HCT116 (cell line): ENCODE data around the gene P2RX7. TPM values are rescaled to one million over a fixed set of nuclear protein-coding genes. Genes with fewer than 3 reads are reported as not detected.

Experiments used
- ATAC-seq: fragments of 200-7000 bp; cut with Tn5 transposase; 2 replicates; pipeline ENCODE4 v1.9.1; 2020; ENCODE audit warnings: mild to moderate bottlenecking, moderate library complexity
- BruUV-seq: library from RNA; stranded (reverse); fragments of 400-500 nt; replicated peaks from 2 replicates; lab custom pipeline; 2021; lab: Mats Ljungman, UMichigan
- CTCF ChIA-PET: fragments of 300-600 bp; sonication (Branson Sonifier 250); formaldehyde crosslinking; loops from one replicate; lab custom pipeline; 2021; ENCODE audit warnings: antibody characterized with exemption; lab: Charles Lee
- POLR2A ChIA-PET: fragments of 300-600, 350-600 bp; sonication (Branson Sonifier 250); formaldehyde crosslinking; loops from one replicate; lab custom pipeline; 2021; ENCODE audit warnings: antibody characterized with exemption; lab: Charles Lee
- RAD21 ChIA-PET, 2 experiments: fragments of 300-600 bp; sonication (Branson Sonifier 250); formaldehyde crosslinking; loops; one replicate each; lab custom pipeline; 2023; ENCODE audit warnings: low total read pairs in 2 of 2; ENCODE audit not compliant: uncharacterized antibody in 2 of 2, unreplicated experiment in 2 of 2, low non-redundant PET in 1 of 2; lab: Charles Lee
- DNase-seq: peaks from one replicate; pipeline ENCODE4 v3.0.0-alpha.2; 2010; ENCODE audit warnings: low read depth, low spot score
- H2AFZ ChIP-seq: fragments of 200-600 bp; shearing (Covaris generic), sonication (generic); 2 replicates; pipeline ENCODE4 v1.6.1; 2017; ENCODE audit warnings: low read depth, mixed run types, mixed read lengths, antibody characterized with exemption, low read length; ENCODE audit not compliant: poor library complexity, severe bottlenecking
- H3K27ac ChIP-seq: 2 replicates; pipeline ENCODE4 v1.5.1; 2012; ENCODE audit warnings: low read depth, low read length
- H3K27me3 ChIP-seq: fragments of 200-600 bp; sonication (generic); 2 replicates; pipeline ENCODE4 v1.6.1; 2016; ENCODE audit warnings: mixed run types, low read length, mixed read lengths; ENCODE audit not compliant: insufficient read depth
- H3K36me3 ChIP-seq, 2 experiments: fragments of 200-500 bp in 1 of 2; fragments of 200-600 bp in 1 of 2; sonication (Bioruptor generic) in 1 of 2; sonication (generic) in 1 of 2; 2 replicates each; pipeline versions ENCODE4 v1.5.1 to v1.6.1; 2014 to 2016; ENCODE audit warnings: low read length in 2 of 2, inconsistent platforms in 1 of 2, mixed read lengths in 1 of 2, mixed run types in 1 of 2; ENCODE audit not compliant: insufficient read depth in 2 of 2, control insufficient read depth in 1 of 2
- H3K4me1 ChIP-seq, 2 experiments: fragments of 200-600 bp in 1 of 2; sonication (generic) in 1 of 2; 2 replicates each; pipeline versions ENCODE4 v1.5.1 to v1.6.1; 2012 to 2017; ENCODE audit warnings: low read length in 2 of 2, inconsistent platforms in 1 of 2, mild to moderate bottlenecking in 1 of 2, mixed read lengths in 1 of 2, mixed run types in 1 of 2, moderate library complexity in 1 of 2; ENCODE audit not compliant: insufficient read depth in 2 of 2, control insufficient read depth in 1 of 2
- H3K4me2 ChIP-seq: fragments of 200-600 bp; sonication (generic); 2 replicates; pipeline ENCODE4 v1.6.1; 2017; ENCODE audit warnings: mixed run types, low read length, mixed read lengths
- H3K4me3 ChIP-seq, 2 experiments: fragments of 200-600 bp in 1 of 2; sonication (generic) in 1 of 2; replicated peaks in 1 of 2; 2 replicates each; pipeline ENCODE4 v1.5.1; 2011 to 2016; ENCODE audit warnings: low read length in 2 of 2, control low read depth in 1 of 2, low read depth in 1 of 2, mild to moderate bottlenecking in 1 of 2, mixed read lengths in 1 of 2, mixed run types in 1 of 2
- H3K79me2 ChIP-seq: fragments of 200-600 bp; sonication (generic); 2 replicates; pipeline ENCODE4 v1.6.1; 2017; ENCODE audit warnings: mild to moderate bottlenecking, mixed run types, low read length, moderate library complexity, mixed read lengths; ENCODE audit not compliant: insufficient read depth
- H3K9ac ChIP-seq: fragments of 200-600 bp; sonication (generic); 2 replicates; pipeline ENCODE4 v1.6.1; 2016; ENCODE audit warnings: low read length, mixed read lengths
- H3K9me2 ChIP-seq: fragments of 200-600 bp; sonication (generic), shearing (Covaris generic); 2 replicates; pipeline ENCODE4 v1.6.1; 2017; ENCODE audit warnings: mixed run types, mild to moderate bottlenecking, moderate library complexity; ENCODE audit not compliant: insufficient read depth
- H3K9me3 ChIP-seq, 2 experiments: fragments of 200-500 bp in 1 of 2; fragments of 200-600 bp in 1 of 2; sonication (Bioruptor generic) in 1 of 2; sonication (generic) in 1 of 2; 2 replicates each; pipeline ENCODE4 v1.6.1; 2014 to 2017; ENCODE audit warnings: low read length in 2 of 2, mixed read lengths in 2 of 2, inconsistent platforms in 1 of 2, low read depth in 1 of 2, mild to moderate bottlenecking in 1 of 2, mixed run types in 1 of 2, moderate library complexity in 1 of 2; ENCODE audit not compliant: control insufficient read depth in 1 of 2, insufficient read depth in 1 of 2
- H4K20me1 ChIP-seq: fragments of 200-600 bp; sonication (generic), shearing (Covaris generic); 2 replicates; pipeline ENCODE4 v1.6.1; 2017; ENCODE audit warnings: mixed run types, mild to moderate bottlenecking, moderate library complexity; ENCODE audit not compliant: insufficient read depth
- CEBPB ChIP-seq: IDR thresholded peaks from 2 replicates; pipeline ENCODE4 v1.6.1; 2012; ENCODE audit warnings: low read depth
- EGR1 ChIP-seq: IDR thresholded peaks from 2 replicates; pipeline ENCODE4 v1.6.1; 2012; ENCODE audit warnings: low read depth
- ELF1 ChIP-seq: IDR thresholded peaks from 2 replicates; pipeline ENCODE4 v1.6.1; 2012; ENCODE audit warnings: low read depth, borderline replicate concordance
- EZH2 ChIP-seq: fragments of 200-600 bp; sonication (generic); IDR thresholded peaks from 2 replicates; pipeline ENCODE4 v1.6.1; 2017; ENCODE audit warnings: antibody characterized with exemption, mixed run types
- JUND ChIP-seq: IDR thresholded peaks from 2 replicates; pipeline ENCODE4 v1.6.1; 2012
- POLR2A ChIP-seq: IDR thresholded peaks from 2 replicates; pipeline ENCODE4 v1.7.0; 2011; ENCODE audit warnings: borderline replicate concordance; ENCODE audit not compliant: insufficient read depth, insufficient read length; ENCODE audit errors: extremely low read depth
- POLR2AphosphoS5 ChIP-seq: IDR thresholded peaks from 2 replicates; pipeline ENCODE4 v1.6.1; 2011; ENCODE audit warnings: mild to moderate bottlenecking, low read depth, low read length, moderate library complexity
- RAD21 ChIP-seq: IDR thresholded peaks from 2 replicates; pipeline ENCODE4 v1.6.1; 2012; ENCODE audit warnings: low read depth, mild to moderate bottlenecking
- SP1 ChIP-seq: IDR thresholded peaks from 2 replicates; pipeline ENCODE4 v1.6.1; 2012; ENCODE audit warnings: low read depth
- SRF ChIP-seq: IDR thresholded peaks from 2 replicates; pipeline ENCODE4 v1.6.1; 2012; ENCODE audit warnings: low read depth
- ZFX ChIP-seq: fragments of 450-650 bp; IDR thresholded peaks from 2 replicates; pipeline ENCODE4 v1.6.1; 2017
- ZNF274 ChIP-seq: fragments of 200-500 bp; sonication (Bioruptor generic); IDR thresholded peaks from 2 replicates; pipeline ENCODE4 v1.6.1; 2014; ENCODE audit warnings: mild to moderate bottlenecking, low read depth, low read length, inconsistent platforms
- intact Hi-C: fragments of 100-400 bp; cut with micrococcal nuclease; formaldehyde crosslinking; loops from 2 replicates; pipeline ENCODE4 v1.10.0; 2022
- total RNA-seq: library from RNA; stranded (reverse); gene quantifications from one replicate; pipeline ENCODE4 v1.2.1, GENCODE V29; 2021; ENCODE audit not compliant: unreplicated experiment
- TF ChIP-seq, protein P1 (sequence below): IDR thresholded peaks from 2 replicates; pipeline ENCODE4 v1.6.1; 2012
- TF ChIP-seq, protein P2 (sequence below), 3 experiments: fragments of 200-600 bp in 1 of 3; sonication (generic) in 1 of 3; IDR thresholded peaks in 2 of 3; conservative IDR thresholded peaks in 1 of 3; 2 replicates each; pipeline ENCODE4 v1.5.1; 2012 to 2017; ENCODE audit warnings: low read depth in 2 of 3, low read length in 2 of 3, antibody characterized with exemption in 1 of 3, borderline replicate concordance in 1 of 3, control low read depth in 1 of 3, mild to moderate bottlenecking in 1 of 3, mixed read lengths in 1 of 3, mixed run types in 1 of 3, moderate library complexity in 1 of 3; ENCODE audit not compliant: insufficient read depth in 1 of 3

The P2RX7 gene
- total RNA-seq, 1 experiment from 2014 or later, result 1.5 TPM

DNA sequence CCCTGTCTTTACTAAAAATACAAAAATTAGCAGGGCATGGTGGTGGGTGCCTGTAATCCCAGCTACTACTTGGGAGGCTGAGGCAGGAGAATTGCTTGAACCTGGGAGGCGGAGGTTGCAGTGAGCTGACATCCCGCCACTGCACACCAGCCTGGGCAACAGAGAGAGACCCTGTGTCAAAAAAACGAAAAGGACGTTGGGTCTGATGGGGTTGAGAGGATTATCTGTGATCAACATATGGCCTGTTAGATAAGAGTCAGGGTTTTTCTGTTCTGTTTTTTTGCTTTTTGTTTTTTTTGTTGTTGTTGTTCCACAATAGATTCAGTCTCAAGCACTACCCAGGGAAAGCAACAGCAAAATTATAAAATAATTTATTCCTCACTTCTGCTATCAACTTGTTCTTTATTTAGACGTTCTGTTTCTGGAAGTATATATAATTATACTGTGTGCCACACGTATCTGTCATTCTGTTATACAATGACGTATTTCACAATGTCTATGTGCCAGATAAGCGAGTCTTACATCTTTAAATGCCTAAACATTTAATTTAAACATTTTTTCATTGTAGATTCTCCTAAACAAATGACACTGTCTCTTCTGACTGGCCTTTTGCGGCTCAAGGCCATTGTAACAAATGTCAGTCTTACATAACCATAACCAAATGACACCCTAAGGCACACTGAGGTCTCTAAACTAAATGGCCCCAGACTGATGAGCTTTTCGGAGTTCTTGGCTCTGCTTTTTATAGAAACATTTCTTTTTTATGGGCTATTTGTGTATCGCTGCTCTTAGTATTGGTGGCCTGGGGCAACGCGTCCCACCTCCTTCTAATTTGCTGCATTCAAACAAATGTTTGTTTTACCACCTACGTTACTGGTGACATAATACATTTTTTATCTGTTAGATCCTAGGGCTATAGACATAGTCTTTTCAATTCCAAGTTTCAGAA is 70.0 kb downstream of the P2RX7 start:
- Histone ChIP-seq H3K27ac (no peak overlapping the region), H3K4me1 (no peaks in the 10 kb centered on the region), H3K36me3 (no peaks in the 10 kb centered on the region), H3K4me2 (no peak overlapping the region), H2AFZ (no peak overlapping the region), H3K4me3 (no peak overlapping the region), H3K27me3 (no peaks in the 10 kb centered on the region), H3K9ac (no peak overlapping the region), H3K79me2 (no peaks in the 10 kb centered on the region), H4K20me1 (no peaks in the 10 kb centered on the region), H3K9me2 (no peaks in the 10 kb centered on the region), H3K9me3 (no peaks in the 10 kb centered on the region)
- BruUV-seq, result no TSS peak
- CTCF ChIA-PET, result no interaction called here
- DNase-seq (no peak), ATAC-seq (no peak)
- TF ChIP-seq ELF1, result no peak
- TF ChIP-seq, protein P1, sequence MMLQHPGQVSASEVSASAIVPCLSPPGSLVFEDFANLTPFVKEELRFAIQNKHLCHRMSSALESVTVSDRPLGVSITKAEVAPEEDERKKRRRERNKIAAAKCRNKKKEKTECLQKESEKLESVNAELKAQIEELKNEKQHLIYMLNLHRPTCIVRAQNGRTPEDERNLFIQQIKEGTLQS, result no peak
- intact Hi-C loops, result no loop called here
- POLR2A ChIA-PET, result no interaction called here
- RAD21 ChIA-PET, result no interaction called here

DNA sequence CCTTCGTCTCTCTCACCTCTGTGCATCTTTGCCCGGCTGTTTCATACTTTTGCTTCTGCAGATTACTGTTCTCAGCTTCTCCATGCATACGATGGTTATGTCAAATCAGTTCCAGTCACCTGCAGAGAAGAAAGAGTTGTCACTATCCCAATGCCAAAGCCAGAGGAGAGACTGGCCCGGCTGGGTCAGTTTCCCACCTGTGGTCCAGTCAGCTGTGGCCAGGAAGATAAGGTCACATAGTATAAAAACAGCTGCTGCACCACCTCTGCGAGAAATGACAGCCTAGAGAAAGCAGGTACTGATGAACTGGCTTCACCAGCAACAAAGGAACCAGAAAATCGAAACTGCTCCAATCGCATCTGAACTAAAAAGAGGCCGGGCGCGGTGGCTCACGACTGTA is 70.8 kb downstream of the P2RX7 start:
- ATAC-seq (no peak), DNase-seq (no peak)
- no TSS peak for BruUV-seq
- Histone ChIP-seq H3K9me2 (no peaks in the 10 kb centered on the region), H3K27me3 (no peaks in the 10 kb centered on the region), H3K27ac (no peak overlapping the region), H3K79me2 (no peaks in the 10 kb centered on the region), H3K9ac (no peak overlapping the region), H4K20me1 (no peaks in the 10 kb centered on the region), H3K4me3 (no peak overlapping the region), H3K4me2 (no peak overlapping the region), H3K4me1 (no peaks in the 10 kb centered on the region), H3K36me3 (no peaks in the 10 kb centered on the region), H2AFZ (no peak overlapping the region), H3K9me3 (no peaks in the 10 kb centered on the region)
- intact Hi-C loops, result no loop called here
- ChIA-PET CTCF (no interaction called here), RAD21 (no interaction called here), POLR2A (no interaction called here)
- no peak for TF ChIP-seq SP1
- no peak for TF ChIP-seq SRF
- no peak for TF ChIP-seq POLR2AphosphoS5
- TF ChIP-seq EGR1, result no peak
- TF ChIP-seq, protein P2, sequence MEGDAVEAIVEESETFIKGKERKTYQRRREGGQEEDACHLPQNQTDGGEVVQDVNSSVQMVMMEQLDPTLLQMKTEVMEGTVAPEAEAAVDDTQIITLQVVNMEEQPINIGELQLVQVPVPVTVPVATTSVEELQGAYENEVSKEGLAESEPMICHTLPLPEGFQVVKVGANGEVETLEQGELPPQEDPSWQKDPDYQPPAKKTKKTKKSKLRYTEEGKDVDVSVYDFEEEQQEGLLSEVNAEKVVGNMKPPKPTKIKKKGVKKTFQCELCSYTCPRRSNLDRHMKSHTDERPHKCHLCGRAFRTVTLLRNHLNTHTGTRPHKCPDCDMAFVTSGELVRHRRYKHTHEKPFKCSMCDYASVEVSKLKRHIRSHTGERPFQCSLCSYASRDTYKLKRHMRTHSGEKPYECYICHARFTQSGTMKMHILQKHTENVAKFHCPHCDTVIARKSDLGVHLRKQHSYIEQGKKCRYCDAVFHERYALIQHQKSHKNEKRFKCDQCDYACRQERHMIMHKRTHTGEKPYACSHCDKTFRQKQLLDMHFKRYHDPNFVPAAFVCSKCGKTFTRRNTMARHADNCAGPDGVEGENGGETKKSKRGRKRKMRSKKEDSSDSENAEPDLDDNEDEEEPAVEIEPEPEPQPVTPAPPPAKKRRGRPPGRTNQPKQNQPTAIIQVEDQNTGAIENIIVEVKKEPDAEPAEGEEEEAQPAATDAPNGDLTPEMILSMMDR (IDR thresholded peaks at IDR 0.05 in 2 of 3, conservative IDR thresholded peaks at IDR 0.05 in 1 of 3; ENCODE audit: borderline replicate concordance in 1 of 3, insufficient read depth in 1 of 3, low read depth in 2 of 3, low read length in 2 of 3), result no peak
- TF ChIP-seq, protein P1, result no peak
- no peak for TF ChIP-seq RAD21
- no peak for TF ChIP-seq POLR2A
- no peak for TF ChIP-seq CEBPB
- TF ChIP-seq ELF1, result no peak
- TF ChIP-seq JUND, result no peak
- no peak for TF ChIP-seq ZFX
- no peak for TF ChIP-seq EZH2
- no peak for TF ChIP-seq ZNF274
